ENCODE results near the gene AIPL1.

GRCh38 chr17:6394055-6394606, 40.8 kb downstream of the AIPL1 start:
- TF ChIP-seq, protein P1, sequence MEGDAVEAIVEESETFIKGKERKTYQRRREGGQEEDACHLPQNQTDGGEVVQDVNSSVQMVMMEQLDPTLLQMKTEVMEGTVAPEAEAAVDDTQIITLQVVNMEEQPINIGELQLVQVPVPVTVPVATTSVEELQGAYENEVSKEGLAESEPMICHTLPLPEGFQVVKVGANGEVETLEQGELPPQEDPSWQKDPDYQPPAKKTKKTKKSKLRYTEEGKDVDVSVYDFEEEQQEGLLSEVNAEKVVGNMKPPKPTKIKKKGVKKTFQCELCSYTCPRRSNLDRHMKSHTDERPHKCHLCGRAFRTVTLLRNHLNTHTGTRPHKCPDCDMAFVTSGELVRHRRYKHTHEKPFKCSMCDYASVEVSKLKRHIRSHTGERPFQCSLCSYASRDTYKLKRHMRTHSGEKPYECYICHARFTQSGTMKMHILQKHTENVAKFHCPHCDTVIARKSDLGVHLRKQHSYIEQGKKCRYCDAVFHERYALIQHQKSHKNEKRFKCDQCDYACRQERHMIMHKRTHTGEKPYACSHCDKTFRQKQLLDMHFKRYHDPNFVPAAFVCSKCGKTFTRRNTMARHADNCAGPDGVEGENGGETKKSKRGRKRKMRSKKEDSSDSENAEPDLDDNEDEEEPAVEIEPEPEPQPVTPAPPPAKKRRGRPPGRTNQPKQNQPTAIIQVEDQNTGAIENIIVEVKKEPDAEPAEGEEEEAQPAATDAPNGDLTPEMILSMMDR (optimal IDR thresholded peaks at IDR 0.05 in 1 of 3, IDR thresholded peaks at IDR 0.05 in 1 of 3, conservative IDR thresholded peaks at IDR 0.05 in 1 of 3; ENCODE audit: extremely low read depth in 1 of 3, insufficient read depth in 2 of 3, low read length in 3 of 3): no peak
- no peak for TF ChIP-seq EZH2 (IDR thresholded peaks at IDR 0.05; ENCODE audit: low read length)
